ENCODE data around the gene TMEFF2. TPM values are rescaled to one million over a fixed set of nuclear protein-coding genes. Genes with fewer than 3 reads are reported as not detected.

The TMEFF2 gene
- total RNA-seq = 0.16 TPM in 1 of 2 replicates, not detected in the other

GRCh38 chr2:192194866-192195547, at the start of gene TMEFF2:
Gene TMEFF2 (minus strand): TSS chr2:192194933. CDS start chr2:192194524, 409 bp downstream.

